KMS-11 (cell line): ENCODE results near the gene KLHL41.

Source experiments
- H2AFZ ChIP-seq: fragments of 200-600 bp; sonication (generic); 2 replicates; pipeline ENCODE4 v1.6.1; 2016; ENCODE audit warnings: antibody characterized with exemption, mixed run types, low read depth
- H3K27ac ChIP-seq: fragments of 200-600 bp; sonication (generic); 2 replicates; pipeline ENCODE4 v1.6.1; 2016; ENCODE audit warnings: mild to moderate bottlenecking, mixed run types
- H3K27me3 ChIP-seq: fragments of 200-600 bp; sonication (generic); 2 replicates; pipeline ENCODE4 v1.6.1; 2017; ENCODE audit warnings: mild to moderate bottlenecking, low read depth, mixed run types, moderate library complexity; ENCODE audit not compliant: insufficient read depth
- H3K36me3 ChIP-seq: fragments of 200-600 bp; sonication (generic); 2 replicates; pipeline ENCODE4 v1.6.1; 2017; ENCODE audit warnings: mild to moderate bottlenecking, mixed run types; ENCODE audit not compliant: insufficient read depth
- H3K4me1 ChIP-seq: fragments of 200-600 bp; sonication (generic); 2 replicates; pipeline ENCODE4 v1.6.1; 2016; ENCODE audit warnings: mild to moderate bottlenecking, low read depth, mixed run types; ENCODE audit not compliant: poor library complexity, severe bottlenecking
- H3K4me2 ChIP-seq: fragments of 200-600 bp; sonication (generic); 2 replicates; pipeline ENCODE4 v1.7.0; 2016; ENCODE audit warnings: mild to moderate bottlenecking, mixed run types
- H3K4me3 ChIP-seq: fragments of 200-600 bp; sonication (generic); IDR thresholded peaks from 2 replicates; pipeline ENCODE4 v1.6.1; 2017; ENCODE audit warnings: low read depth, low read length, mixed read lengths; ENCODE audit not compliant: insufficient read depth
- H3K79me2 ChIP-seq: fragments of 200-600 bp; sonication (generic); 2 replicates; pipeline ENCODE4 v1.6.1; 2016; ENCODE audit warnings: low read depth, mixed run types; ENCODE audit not compliant: insufficient read depth
- H3K9ac ChIP-seq: fragments of 200-600 bp; sonication (generic); 2 replicates; pipeline ENCODE4 v1.6.1; 2016; ENCODE audit warnings: mild to moderate bottlenecking, mixed run types
- H4K20me1 ChIP-seq: fragments of 200-600 bp; sonication (generic); 2 replicates; pipeline ENCODE4 v1.6.1; 2016; ENCODE audit warnings: mild to moderate bottlenecking, mixed run types; ENCODE audit not compliant: insufficient read depth
- CTCF ChIP-seq: fragments of 200-600 bp; sonication (generic); conservative IDR thresholded peaks from 2 replicates; pipeline ENCODE4 v1.6.1; 2017; ENCODE audit warnings: low read depth, mild to moderate bottlenecking, antibody characterized with exemption, low read length, moderate library complexity, mixed read lengths

The KLHL41 gene

DNA sequence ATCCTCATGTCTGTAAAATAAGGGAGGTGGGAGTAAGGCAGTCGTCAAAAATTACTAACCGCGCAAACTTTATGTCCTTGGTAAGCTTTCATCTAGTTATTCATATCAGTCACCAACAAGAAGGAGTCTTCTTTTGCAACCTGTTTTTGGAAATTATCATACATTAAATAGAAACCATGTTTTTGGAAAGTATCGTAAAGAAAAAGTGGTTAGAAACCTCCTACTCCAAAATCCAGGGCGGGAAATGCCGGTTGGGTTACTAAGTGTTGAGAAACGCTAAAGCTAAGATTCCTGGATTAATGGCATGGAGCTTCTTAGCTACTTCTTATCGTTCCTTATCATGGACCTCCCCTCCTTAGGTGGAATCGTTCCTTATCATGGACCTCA lies 29.4 kb upstream of the KLHL41 start:
- Histone ChIP-seq H4K20me1 (no peaks in the 10 kb centered on the region), H3K4me2 (peak overlapping the region; percentile 90), H2AFZ (peak overlapping the region; percentile 94), H3K27me3 (no peaks in the 10 kb centered on the region), H3K27ac (no peak overlapping the region), H3K4me1 (no peaks in the 10 kb centered on the region), H3K79me2 (no peaks in the 10 kb centered on the region), H3K4me3 (peak overlapping the region; percentile 88), H3K36me3 (no peaks in the 10 kb centered on the region), H3K9ac (0 out of 2 replicates have a peak overlapping the region, but pooled peaks have one; percentile 32)
- TF ChIP-seq CTCF: no peak

DNA sequence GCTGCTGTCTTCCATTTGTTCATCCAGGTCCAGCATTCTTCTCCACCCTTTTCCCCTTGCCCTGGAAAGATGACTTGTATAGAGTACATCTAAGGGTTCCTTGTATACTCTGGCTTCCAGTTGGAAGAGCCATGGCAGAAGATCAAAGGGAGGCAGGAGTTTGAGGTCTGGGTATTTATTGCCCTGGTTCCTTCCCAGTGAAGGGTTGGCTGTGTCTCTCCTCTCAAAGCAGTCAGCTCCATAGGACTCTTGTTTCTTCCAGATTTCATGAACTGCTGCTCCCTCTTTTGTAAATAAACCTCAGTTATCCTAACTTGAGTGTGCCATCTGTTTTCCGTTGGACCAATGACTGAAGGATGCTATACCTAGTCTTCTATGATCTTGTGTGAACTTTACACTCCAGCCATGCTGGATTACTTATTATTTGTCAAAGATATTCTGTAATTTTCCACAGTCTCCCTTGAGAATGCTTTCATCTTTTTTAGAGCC lies 23.8 kb upstream of the KLHL41 start:
- Histone ChIP-seq H3K4me3 (no peak overlapping the region), H3K9ac (no peak overlapping the region), H3K27ac (no peak overlapping the region), H4K20me1 (no peaks in the 10 kb centered on the region), H3K27me3 (no peaks in the 10 kb centered on the region), H3K79me2 (no peaks in the 10 kb centered on the region), H3K4me1 (no peaks in the 10 kb centered on the region), H3K4me2 (no peak overlapping the region), H2AFZ (no peak overlapping the region), H3K36me3 (no peaks in the 10 kb centered on the region)
- TF ChIP-seq CTCF: no peak

- Histone ChIP-seq H3K4me3 (no peak overlapping the region), H3K9ac (no peak overlapping the region), H3K36me3 (no peaks in the 10 kb centered on the region), H4K20me1 (no peaks in the 10 kb centered on the region), H3K4me2 (no peak overlapping the region), H3K27me3 (no peaks in the 10 kb centered on the region), H2AFZ (no peak overlapping the region), H3K27ac (no peak overlapping the region), H3K4me1 (no peaks in the 10 kb centered on the region), H3K79me2 (no peaks in the 10 kb centered on the region)
- no peak for TF ChIP-seq CTCF
Observed at GRCh38 chr2:169486487-169486886, 23.0 kb upstream of the KLHL41 start.

- TF ChIP-seq CTCF: no peak
- no peaks in the 10 kb centered on the region for H3K79me2 ChIP-seq
- H2AFZ ChIP-seq: no peak overlapping the region
- H3K4me1 ChIP-seq: no peaks in the 10 kb centered on the region
- H3K27ac ChIP-seq: no peak overlapping the region
- no peaks in the 10 kb centered on the region for H3K36me3 ChIP-seq
- H3K27me3 ChIP-seq: no peaks in the 10 kb centered on the region
- H3K4me2 ChIP-seq: no peak overlapping the region
- no peaks in the 10 kb centered on the region for H4K20me1 ChIP-seq
- H3K9ac ChIP-seq: no peak overlapping the region
- H3K4me3 ChIP-seq: no peak overlapping the region
Observed at GRCh38 chr2:169490834-169491233, 18.7 kb upstream of the KLHL41 start.

DNA sequence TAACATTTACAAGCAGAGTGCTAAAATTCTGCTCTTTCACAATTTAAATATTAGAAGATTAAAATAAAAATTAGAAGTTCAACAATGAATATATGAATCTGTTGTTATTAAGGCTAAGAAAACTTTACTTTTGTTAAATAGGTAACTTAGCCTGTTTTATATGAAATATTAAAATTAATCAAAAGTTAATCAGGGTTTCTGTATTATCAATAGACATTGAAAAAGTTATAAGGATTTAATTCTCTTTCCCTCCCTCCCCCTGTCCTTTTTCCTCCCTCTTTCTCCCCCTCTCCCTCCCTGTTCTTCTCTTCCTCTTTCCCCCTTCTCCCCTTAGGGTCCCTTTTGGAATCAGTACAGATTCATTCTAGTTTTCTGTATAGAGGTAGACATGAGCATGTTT lies 18.1 kb upstream of the KLHL41 start:
- no peaks in the 10 kb centered on the region for H3K79me2 ChIP-seq
- no peaks in the 10 kb centered on the region for H3K36me3 ChIP-seq
- no peaks in the 10 kb centered on the region for H4K20me1 ChIP-seq
- H3K4me2 ChIP-seq: no peak overlapping the region
- H3K27me3 ChIP-seq: no peaks in the 10 kb centered on the region
- H3K4me1 ChIP-seq: no peaks in the 10 kb centered on the region
- H3K9ac ChIP-seq: no peak overlapping the region
- no peak for TF ChIP-seq CTCF
- H3K27ac ChIP-seq: no peak overlapping the region
- no peak overlapping the region for H2AFZ ChIP-seq
- no peak overlapping the region for H3K4me3 ChIP-seq
